Breast epithelium (tissue), 4 donors: ENCODE results near the gene ZIM2. TPM values are rescaled to one million over a fixed set of nuclear protein-coding genes. Genes with fewer than 3 reads are reported as not detected.

Experiments used
- DNase-seq, 2 donors: peaks; one replicate each; pipeline ENCODE4 v3.0.0-alpha.2; 2019; ENCODE audit warnings: low spot score in 2 of 2
- H3K27ac ChIP-seq, 2 donors: fragments of 200-600 bp; sonication (generic) in 1 of 2; one replicate each; pipeline ENCODE4 v1.5.1; 2016 to 2019; ENCODE audit warnings: mild to moderate bottlenecking in 1 of 2
- H3K27me3 ChIP-seq, 2 donors: fragments of 200-600 bp; sonication (generic) in 1 of 2; one replicate each; pipeline versions ENCODE4 v1.5.1 to v1.6.0; 2017 to 2019; ENCODE audit warnings: control low read depth in 1 of 2, mild to moderate bottlenecking in 1 of 2
- H3K36me3 ChIP-seq: fragments of 200-600 bp; one replicate; pipeline ENCODE4 v1.5.1; 2019
- H3K4me1 ChIP-seq, 2 donors: fragments of 200-600 bp; sonication (generic); one replicate each; pipeline ENCODE4 v1.5.1; 2016 to 2019; ENCODE audit warnings: control low read depth in 1 of 2
- H3K4me3 ChIP-seq, 3 donors: fragments of 200-600 bp; sonication (generic); 1 replicate in 2 of 3; 2 replicates in 1 of 3; pipeline ENCODE4 v1.5.1; 2016 to 2019; ENCODE audit warnings: mild to moderate bottlenecking in 3 of 3, moderate library complexity in 2 of 3
- H3K9me3 ChIP-seq, 2 donors: fragments of 200-600 bp; sonication (generic) in 1 of 2; one replicate each; pipeline ENCODE4 v1.5.1; 2016 to 2019; ENCODE audit warnings: control low read depth in 1 of 2
- CTCF ChIP-seq, 3 donors: fragments of 450-650 bp; IDR thresholded peaks; one replicate each; pipeline ENCODE4 v1.5.1; 2016 to 2017; ENCODE audit warnings: antibody characterized with exemption in 3 of 3, mild to moderate bottlenecking in 3 of 3, moderate library complexity in 3 of 3
- POLR2A ChIP-seq: fragments of 450-650 bp; IDR thresholded peaks from one replicate; pipeline ENCODE4 v1.6.1; 2016; ENCODE audit warnings: antibody characterized with exemption, mild to moderate bottlenecking, moderate library complexity
- POLR2AphosphoS5 ChIP-seq, 3 donors: sonication (generic); formaldehyde crosslinking; IDR thresholded peaks; one replicate each; pipeline ENCODE4 v1.6.1; 2017; ENCODE audit warnings: antibody characterized with exemption in 3 of 3
- intact Hi-C: fragments of 100-400 bp; cut with DNase I; formaldehyde crosslinking; loops from one replicate; pipeline ENCODE4 v1.15.1; 2023; ENCODE audit warnings: low total_unique reads
- total RNA-seq, 3 donors: library from RNA; depleted of rRNA; stranded (reverse); fragments of >200 nt; gene quantifications; one replicate each; pipeline ENCODE4 v1.1.0, GENCODE V29; 2016

The ZIM2 gene
- total RNA-seq, 3 donors from 2014 or later = 0.48 to 1.6 (median 1.3) TPM

- H3K27ac ChIP-seq = no peak overlapping the region
- TF ChIP-seq CTCF (IDR thresholded peaks at IDR 0.05) (no peak), POLR2AphosphoS5 (IDR thresholded peaks at IDR 0.05) (no peak), POLR2A (no peak)
- H3K4me3 ChIP-seq = no peak overlapping the region
- no peaks in the 10 kb centered on the region for H3K36me3 ChIP-seq
- no peak for DNase-seq
- intact Hi-C loops = no loop called here
- no peaks in the 10 kb centered on the region for H3K4me1 ChIP-seq
- peaks cover 22 to 41% of the 10 kb centered on the region in 2 donors for H3K9me3 ChIP-seq
- no peaks in the 10 kb centered on the region for H3K27me3 ChIP-seq
Measured at GRCh38 chr19:56877069-56877715, 36.7 kb upstream of the ZIM2 start.

- no peak for DNase-seq
- TF ChIP-seq POLR2A (no peak), POLR2AphosphoS5 (IDR thresholded peaks at IDR 0.05) (no peak), CTCF (IDR thresholded peaks at IDR 0.05) (no peak)
Measured at GRCh38 chr19:56875717-56876116, 35.2 kb upstream of the ZIM2 start.

GRCh38 chr19:56874530-56874929 lies 34.0 kb upstream of the ZIM2 start:
- intact Hi-C loops = no loop called here
- H3K4me3 ChIP-seq = no peak overlapping the region
- H3K9me3 ChIP-seq = peaks cover 18 to 25% of the 10 kb centered on the region in 2 donors
- H3K4me1 ChIP-seq = no peaks in the 10 kb centered on the region
- H3K27ac ChIP-seq = no peak overlapping the region
- no peaks in the 10 kb centered on the region for H3K27me3 ChIP-seq
- no peaks in the 10 kb centered on the region for H3K36me3 ChIP-seq
- no peak for TF ChIP-seq POLR2AphosphoS5 (IDR thresholded peaks at IDR 0.05)
- no peak for TF ChIP-seq POLR2A
- no peak for TF ChIP-seq CTCF (IDR thresholded peaks at IDR 0.05)
- DNase-seq = no peak

More at GRCh38 chr19:56875717-56876116, 35.2 kb upstream of the ZIM2 start:
- Histone ChIP-seq H3K27ac (no peak overlapping the region), H3K4me1 (no peaks in the 10 kb centered on the region), H3K27me3 (no peaks in the 10 kb centered on the region), H3K9me3 (peaks cover 20 to 37% of the 10 kb centered on the region in 2 donors), H3K36me3 (no peaks in the 10 kb centered on the region), H3K4me3 (no peak overlapping the region)
- intact Hi-C loops = no loop called here

GRCh38 chr19:56873493-56873892 lies 33.0 kb upstream of the ZIM2 start:
- DNase-seq = no peak

More at GRCh38 chr19:56873493-56873892, 33.0 kb upstream of the ZIM2 start:
- TF ChIP-seq CTCF (IDR thresholded peaks at IDR 0.05) (no peak), POLR2A (no peak), POLR2AphosphoS5 (IDR thresholded peaks at IDR 0.05) (no peak)
- H3K27ac ChIP-seq = no peak overlapping the region
- no peaks in the 10 kb centered on the region for H3K27me3 ChIP-seq
- H3K36me3 ChIP-seq = no peaks in the 10 kb centered on the region
- intact Hi-C loops = no loop called here
- no peaks in the 10 kb centered on the region for H3K4me1 ChIP-seq
- H3K4me3 ChIP-seq = no peak overlapping the region
- H3K9me3 ChIP-seq = peaks cover 18 to 20% of the 10 kb centered on the region in 2 donors
